ENCODE data around the gene ERFE.

- TF ChIP-seq CTCF (IDR thresholded peaks at IDR 0.05) = no peak
- TF ChIP-seq EZH2phosphoT487 (IDR thresholded peaks at IDR 0.05) = no peak
- TF ChIP-seq EZH2 (IDR thresholded peaks at IDR 0.05) = no peak
Measured at GRCh38 chr2:238162846-238163441, 4.2 kb downstream of the ERFE start.
